HG03469 (cell line): ENCODE results near the gene FLNC.

Experiments used
- ATAC-seq: cut with Tn5 transposase; IDR thresholded peaks from one replicate; pipeline ENCODE4 v1.9.1; 2021; ENCODE audit warnings: mild to moderate bottlenecking, moderate library complexity, moderate number of reproducible peaks; ENCODE audit not compliant: unreplicated experiment

FLNC gene

GRCh38 chr7:128888039-128888755, 58.0 kb downstream of the FLNC start:
- no peak for ATAC-seq

GRCh38 chr7:128888756-128889095, 58.5 kb downstream of the FLNC start:
- ATAC-seq = no peak

- no peak for ATAC-seq
Observed at GRCh38 chr7:128889121-128889520, 58.9 kb downstream of the FLNC start.

- no peak for ATAC-seq
Observed at GRCh38 chr7:128890306-128891109, 60.3 kb downstream of the FLNC start.

GRCh38 chr7:128891110-128891941, 61.1 kb downstream of the FLNC start:
- ATAC-seq = no peak

- ATAC-seq = no peak
Observed at GRCh38 chr7:128891942-128892269, 61.7 kb downstream of the FLNC start.

- no peak for ATAC-seq
Observed at GRCh38 chr7:128892521-128893250, 62.5 kb downstream of the FLNC start.

- ATAC-seq = no peak
Observed at GRCh38 chr7:128893251-128894100, 63.3 kb downstream of the FLNC start.

GRCh38 chr7:128894101-128894440, 63.9 kb downstream of the FLNC start:
- no peak for ATAC-seq

GRCh38 chr7:128895320-128895719, 65.1 kb downstream of the FLNC start:
- no peak for ATAC-seq

- ATAC-seq = no peak
Observed at GRCh38 chr7:128899392-128899791, 69.2 kb downstream of the FLNC start.

GRCh38 chr7:128900237-128900636, 70.0 kb downstream of the FLNC start:
- ATAC-seq = no peak

GRCh38 chr7:128902761-128903585, 72.8 kb downstream of the FLNC start:
- no peak for ATAC-seq

- no peak for ATAC-seq
Observed at GRCh38 chr7:128903621-128904361, 73.6 kb downstream of the FLNC start.

- ATAC-seq = no peak
Observed at GRCh38 chr7:128904381-128905197, 74.4 kb downstream of the FLNC start.

GRCh38 chr7:128906001-128906765, 76.0 kb downstream of the FLNC start:
- no peak for ATAC-seq
